Measurements from ENCODE around the gene CLEC17A.
"Not testable (repeated sequence)": the region's sequence is repeated elsewhere in the genome, so short reads cannot be mapped to it uniquely, and the experiment has no call there.

Gene CLEC17A

DNA sequence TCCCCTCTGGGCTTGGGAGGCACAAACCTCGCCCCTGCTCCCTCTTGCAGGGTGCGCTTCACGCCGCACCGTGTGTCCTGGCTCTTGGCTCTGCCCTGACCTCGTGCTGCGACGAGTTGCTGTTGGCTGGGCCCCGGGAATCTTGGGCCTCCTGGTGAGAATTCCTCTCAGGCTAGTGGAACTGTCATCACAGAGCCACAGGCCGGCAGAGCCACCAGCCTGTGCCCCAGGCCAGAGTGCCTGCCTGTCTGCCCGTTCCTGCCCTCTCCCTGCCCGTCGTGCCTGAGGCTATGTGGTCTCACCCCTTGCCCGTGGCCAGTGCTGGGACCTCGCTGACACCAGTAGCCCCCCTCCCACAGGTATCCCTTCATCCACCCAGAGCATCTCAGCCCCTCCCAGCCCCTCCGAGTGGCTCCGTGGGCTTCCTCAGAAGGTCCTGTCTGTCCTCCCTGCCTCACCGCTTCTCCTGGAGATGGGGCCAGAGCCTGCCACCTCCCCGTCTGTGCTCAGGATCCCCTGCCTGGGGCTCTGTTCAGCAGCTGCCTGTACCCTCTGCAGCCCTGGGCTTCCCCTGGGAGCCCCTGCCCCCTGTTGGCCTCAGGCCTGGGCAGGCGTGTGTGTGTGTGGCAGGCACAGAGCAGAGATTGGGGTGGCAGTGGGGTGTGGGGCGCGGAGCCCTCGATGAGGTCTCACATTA, 24.4 kb upstream of the CLEC17A start:
- DNase-seq (ENCODE audit: low read depth in 2 of 3, low spot score in 2 of 3), result no peak

DNA sequence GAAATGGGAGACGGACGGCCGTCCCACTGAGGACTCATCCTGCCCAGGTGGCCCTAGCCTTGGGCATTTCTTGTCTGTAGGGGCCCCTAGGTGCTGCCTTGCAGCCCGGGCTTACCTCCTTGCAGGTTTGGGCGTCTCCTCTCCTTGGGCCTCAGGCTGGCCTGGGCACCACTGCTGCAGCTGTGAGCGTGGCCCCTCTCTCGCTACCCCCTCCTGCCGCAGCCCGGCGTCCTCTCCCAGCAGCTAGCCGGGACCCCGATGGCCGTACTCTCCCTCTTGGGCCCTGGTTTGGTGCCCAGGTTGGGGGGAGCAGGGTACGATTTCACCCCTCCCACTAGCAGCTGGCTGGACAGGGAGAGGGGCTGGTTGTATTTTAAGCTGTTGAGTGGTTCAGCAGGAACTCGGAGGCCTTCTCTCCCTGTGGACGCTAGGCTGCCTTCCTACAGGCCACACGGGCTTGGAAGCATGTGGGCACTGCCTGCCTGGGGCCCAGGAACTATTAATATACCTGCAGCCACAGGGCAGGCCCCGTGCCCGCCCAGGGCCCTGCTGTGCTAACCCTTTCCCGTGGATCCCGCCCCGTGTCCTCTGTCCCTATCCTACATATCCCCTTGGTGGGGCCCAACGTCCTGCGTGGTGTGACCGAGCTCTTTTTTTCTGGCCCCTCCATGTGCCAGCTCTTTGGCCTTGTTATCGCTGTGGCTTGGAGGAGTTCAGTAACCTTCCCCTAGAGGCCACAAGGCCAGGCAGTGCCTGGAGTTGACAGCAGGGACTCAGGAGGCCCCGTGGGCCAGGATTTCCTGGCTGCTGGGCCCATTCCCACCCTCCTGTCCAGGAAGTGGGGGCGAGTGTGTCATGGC, 22.7 kb upstream of the CLEC17A start:
- DNase-seq (ENCODE audit: low read depth in 2 of 3, low spot score in 2 of 3), result no peak

DNA sequence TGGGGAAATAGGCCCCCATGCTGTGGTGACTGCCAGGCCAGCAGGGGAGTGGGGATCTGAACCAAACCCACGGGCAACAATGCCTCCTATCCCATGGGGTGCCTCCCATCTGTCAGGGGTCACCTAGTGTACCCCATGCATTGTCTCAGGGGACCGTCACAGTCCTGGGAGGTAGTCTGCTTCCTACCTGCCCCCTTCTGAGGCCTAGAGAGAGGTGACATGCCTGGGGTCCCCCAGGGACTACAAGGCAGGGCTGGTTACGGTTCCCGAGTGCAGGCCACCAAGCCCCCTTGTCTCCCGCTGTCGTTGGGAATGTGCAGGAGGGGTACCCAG, 22.1 kb upstream of the CLEC17A start:
- DNase-seq (ENCODE audit: low read depth in 2 of 3, low spot score in 2 of 3), result no peak

DNA sequence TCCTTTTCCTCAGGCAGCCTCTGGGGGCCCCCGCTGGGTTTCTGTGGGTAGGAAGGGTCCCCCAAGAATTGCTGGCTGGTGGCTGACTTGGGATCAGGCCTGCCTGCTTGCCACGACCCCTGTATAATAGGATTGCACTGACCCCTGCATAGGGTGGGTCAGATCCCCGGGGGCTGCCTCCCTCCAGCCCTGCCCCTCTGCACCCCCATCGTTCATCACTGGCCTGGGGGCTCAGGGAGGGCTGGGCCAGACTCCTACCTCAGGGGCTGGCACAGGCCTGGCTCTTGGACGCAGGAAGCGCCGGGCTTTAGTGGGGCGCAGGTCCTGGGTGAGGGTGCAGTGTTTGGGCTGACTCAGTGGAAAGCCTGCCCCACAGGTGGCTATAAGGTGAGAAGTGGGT, 21.6 kb upstream of the CLEC17A start:
- DNase-seq (ENCODE audit: low read depth in 2 of 3, low spot score in 2 of 3), result no peak

GRCh38 chr19:14561847-14562351, 21.0 kb upstream of the CLEC17A start:
- DNase-seq (ENCODE audit: low read depth in 2 of 3, low spot score in 2 of 3), result no peak

DNA sequence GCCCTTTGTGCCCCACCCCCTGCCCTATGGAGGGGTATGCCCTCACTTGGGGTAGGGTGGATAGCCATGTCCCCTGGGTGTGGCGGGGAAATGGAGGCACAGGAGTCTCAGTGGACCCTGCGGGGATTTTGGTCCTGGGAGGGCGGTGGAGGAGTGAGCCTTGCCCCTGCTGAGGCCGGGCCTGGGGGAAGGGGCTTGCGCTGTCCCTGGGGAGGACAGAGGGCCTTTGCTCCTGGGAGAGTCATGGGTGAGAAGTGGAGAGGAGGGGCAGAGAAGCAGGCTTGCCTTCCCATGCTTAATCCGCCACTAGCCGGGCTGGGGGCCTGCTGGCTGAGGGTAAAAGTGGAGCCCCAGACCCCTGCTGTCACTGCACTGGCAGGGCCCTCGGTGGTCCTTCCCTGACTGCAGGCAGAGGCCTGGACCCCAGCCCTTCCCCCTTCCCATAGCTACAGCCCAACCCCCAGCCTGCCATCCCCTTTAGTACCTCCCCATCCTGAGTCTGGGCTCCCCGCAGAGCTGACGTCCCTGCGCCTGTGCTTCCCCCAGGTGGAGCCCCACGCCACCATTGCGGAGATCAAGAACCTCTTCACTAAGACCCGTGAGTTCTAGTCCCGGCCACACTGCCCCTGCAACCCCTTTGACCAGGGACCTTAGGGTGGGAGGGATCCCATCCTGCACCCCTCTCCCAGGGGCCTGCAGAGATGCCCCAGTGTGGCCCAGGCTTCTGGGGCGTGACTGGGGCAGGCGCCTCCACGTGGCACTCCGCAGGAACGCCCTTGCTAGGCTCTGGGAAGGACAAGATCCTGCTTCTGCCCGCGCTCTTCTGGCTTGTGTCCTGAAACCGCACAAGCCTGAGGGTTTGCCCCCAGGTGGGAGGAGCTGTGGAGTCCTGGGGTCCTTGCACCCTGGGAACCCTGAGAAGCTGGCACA, 20.0 kb upstream of the CLEC17A start:
- no peak for DNase-seq (ENCODE audit: low read depth in 2 of 3, low spot score in 2 of 3)

GRCh38 chr19:14563590-14563926, 19.3 kb upstream of the CLEC17A start:
- no peak for DNase-seq (ENCODE audit: low read depth in 2 of 3, low spot score in 2 of 3)

DNA sequence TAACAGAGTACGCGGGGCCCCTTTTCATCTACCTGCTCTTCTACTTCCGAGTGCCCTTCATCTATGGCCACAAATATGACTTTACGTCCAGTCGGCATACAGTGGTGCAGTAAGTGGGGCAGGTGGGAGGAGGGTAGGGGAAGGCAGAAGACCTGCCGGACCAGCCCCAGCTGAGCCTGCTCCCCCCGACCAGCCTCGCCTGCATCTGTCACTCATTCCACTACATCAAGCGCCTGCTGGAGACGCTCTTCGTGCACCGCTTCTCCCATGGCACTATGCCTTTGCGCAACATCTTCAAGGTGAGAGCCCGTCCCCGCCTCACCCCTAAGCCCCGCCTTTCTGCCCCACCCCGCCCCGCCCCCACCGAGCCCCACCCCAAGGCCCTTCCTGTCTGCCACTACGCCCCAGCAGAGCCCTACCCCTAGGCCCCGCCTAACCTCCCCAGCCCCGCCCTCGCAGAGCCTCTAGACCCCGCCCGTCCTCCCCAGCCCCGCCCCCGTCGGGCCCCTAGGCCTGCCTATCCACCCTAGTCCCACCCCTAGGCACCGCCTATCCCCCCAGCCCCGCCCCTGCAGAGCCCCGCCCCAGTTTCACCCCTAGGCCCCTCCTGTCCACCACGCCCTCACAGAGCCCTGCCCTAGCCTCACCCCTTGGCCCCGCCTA, 18.8 kb upstream of the CLEC17A start:
- peak in 1 of 3 experiments; percentile 42 for DNase-seq (ENCODE audit: low read depth in 2 of 3, low spot score in 2 of 3)

DNA sequence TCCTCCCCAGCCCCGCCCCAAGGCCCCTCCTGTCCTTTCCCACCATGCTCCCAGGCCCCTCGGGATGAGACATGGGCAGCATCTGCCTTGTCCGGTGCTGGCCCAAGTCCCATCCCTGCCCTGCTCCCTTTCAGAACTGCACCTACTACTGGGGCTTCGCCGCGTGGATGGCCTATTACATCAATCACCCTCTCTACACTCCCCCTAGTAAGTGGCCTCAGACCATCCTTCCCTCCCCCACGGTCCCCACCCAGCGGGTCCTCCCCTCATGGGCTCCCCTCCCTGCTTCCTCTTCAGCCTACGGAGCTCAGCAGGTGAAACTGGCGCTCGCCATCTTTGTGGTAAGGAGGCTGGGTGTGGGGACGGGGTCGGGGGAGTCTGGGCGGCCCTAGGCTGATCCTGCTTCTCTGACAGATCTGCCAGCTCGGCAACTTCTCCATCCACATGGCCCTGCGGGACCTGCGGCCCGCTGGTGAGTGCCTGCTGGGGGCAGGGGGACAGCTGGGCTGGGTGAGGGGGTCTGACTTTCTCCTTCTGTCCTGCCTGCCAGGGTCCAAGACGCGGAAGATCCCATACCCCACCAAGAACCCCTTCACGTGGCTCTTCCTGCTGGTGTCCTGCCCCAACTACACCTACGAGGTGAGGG, 18.1 kb upstream of the CLEC17A start:
- not testable (repeated sequence) for DNase-seq (ENCODE audit: low read depth in 2 of 3, low spot score in 2 of 3)

GRCh38 chr19:14565298-14565679, 17.6 kb upstream of the CLEC17A start:
- DNase-seq (ENCODE audit: low read depth in 2 of 3, low spot score in 2 of 3), result no peak

DNA sequence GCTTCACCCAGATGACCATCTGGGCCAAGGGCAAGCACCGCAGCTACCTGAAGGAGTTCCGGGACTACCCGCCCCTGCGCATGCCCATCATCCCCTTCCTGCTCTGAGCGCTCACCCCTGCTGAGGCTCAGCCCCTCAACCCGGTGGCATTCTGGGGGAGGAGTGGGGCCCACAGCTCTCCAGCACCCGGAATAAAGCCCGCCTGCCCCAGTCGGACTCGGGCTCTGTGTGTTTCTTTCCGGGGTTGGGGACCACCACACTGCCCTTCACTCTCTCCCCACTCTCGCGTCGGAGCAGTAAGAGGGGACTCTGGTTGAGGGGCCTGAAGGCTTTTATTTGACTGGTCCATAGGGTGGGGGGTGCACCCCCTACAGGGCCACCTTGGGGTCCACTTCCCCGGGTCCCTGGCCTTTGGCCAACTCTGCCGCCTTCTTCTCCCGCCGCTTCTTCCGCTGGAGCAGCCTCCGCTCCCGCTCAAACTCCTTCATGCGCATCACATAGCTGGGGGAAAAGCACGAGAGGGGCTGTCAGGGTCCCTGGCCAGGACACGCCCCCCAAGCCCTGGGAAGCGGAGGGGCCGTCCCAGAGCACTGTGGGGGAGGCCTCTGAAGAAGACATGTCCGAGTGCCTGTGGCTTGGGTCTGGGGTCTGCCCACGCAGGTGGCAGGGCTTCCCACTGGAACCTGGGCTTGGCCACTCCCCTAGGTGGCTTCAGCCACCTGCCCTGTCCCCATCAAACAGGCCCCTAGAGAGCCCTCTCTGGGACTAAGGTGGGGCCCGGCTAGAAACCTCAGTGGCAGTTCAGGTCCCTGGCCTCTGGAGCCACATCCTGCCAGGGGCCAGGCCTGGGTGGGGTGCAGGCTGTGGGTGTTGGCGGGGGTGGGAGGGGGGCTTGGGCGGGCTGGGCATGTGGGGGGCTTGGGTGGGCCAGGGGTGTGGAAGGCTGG, 16.8 kb upstream of the CLEC17A start:
- DNase-seq (ENCODE audit: low read depth in 2 of 3, low spot score in 2 of 3), result no peak

- no peak for DNase-seq (ENCODE audit: low read depth in 2 of 3, low spot score in 2 of 3)
These were observed 16.2 kb upstream of the CLEC17A start for GRCh38 chr19:14566712-14567077.

GRCh38 chr19:14567079-14567478, 15.8 kb upstream of the CLEC17A start:
- DNase-seq (ENCODE audit: low read depth in 2 of 3, low spot score in 2 of 3), result no peak

DNA sequence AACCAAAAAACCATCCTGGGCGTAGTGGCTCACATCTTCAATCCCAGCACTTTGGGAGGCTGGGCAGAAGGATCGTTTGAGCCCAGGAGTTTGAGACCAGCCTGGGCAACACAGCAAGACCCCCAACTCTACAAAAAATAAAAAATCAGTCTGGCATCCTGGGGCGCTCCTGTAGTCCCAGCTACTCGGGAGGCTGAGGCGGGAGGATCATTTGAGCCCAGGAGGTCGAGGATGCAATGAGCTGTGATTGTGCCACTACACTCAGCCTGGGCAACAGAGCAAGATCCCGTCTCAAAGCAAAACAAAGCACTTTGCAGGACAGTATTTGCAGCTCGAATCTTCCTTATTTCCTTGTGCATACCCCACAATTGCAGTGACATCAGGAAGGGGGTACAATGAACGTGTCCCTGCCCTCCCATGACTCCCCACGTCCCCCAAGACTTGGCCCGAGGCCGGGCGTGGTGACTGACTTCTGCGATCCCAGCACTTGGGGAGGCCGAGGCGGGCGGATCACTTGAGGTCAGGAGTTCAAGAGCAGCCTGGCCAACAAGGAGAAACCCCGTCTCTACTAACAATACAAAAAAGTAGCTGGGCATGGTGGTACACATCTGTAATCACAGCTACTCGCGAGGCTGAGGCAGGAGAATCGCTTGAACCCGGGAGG, 11.9 kb upstream of the CLEC17A start:
- DNase-seq (ENCODE audit: low read depth in 2 of 3, low spot score in 2 of 3), result no peak

GRCh38 chr19:14571695-14572490, 11.0 kb upstream of the CLEC17A start, which contains the start of gene NDUFB7:
Gene NDUFB7 (minus strand): TSS chr19:14572066. CDS start chr19:14572000, 66 bp downstream.
- DNase-seq (ENCODE audit: low read depth in 2 of 3, low spot score in 2 of 3), result peak; percentile 67 to 83 (median 76)

DNA sequence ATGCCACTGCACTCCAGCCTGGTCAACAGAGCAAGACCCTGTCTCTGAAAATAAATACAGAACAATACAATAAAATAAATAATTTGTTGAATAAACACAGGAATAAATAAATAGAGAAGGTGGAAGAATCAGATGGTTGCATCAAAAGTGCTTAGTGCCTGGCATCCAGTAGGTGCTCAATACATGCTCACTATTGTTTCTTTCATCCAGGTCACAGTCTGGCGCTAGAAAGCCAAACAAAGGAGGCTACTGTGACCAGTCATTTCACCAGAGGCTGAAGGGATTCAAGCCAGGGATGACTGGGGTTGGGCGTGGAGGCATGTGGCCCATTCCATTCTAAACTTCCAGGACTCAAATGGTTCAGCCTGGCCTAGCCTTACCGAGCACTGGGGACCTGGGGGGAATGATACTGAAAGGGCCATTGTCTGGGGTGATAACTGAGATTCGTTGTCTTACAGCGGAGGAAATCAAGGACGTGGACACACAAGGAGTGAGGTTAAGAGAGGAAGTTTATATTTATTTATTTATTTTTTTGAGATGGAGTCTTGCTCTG, 7.4 kb upstream of the CLEC17A start:
- no peak for DNase-seq (ENCODE audit: low read depth in 2 of 3, low spot score in 2 of 3)

DNA sequence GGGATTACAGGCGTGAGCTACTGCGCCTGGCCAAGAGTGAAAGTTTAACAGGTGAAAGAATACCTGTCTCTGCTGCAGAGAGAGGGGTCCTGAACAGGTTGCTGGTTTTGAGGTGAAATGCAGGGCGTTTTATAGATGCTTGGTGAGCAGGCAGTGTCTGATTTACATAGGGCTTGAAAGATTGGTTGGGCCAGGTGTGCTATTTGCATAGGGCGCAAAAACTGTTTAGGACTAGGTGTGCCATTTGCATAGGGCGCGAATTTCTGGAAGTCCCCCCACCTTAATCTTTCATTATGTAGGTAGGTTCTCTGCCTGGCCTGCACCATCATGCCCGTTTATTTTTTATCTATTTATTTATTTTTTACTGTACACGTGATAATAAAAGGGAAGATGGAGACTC, 6.5 kb upstream of the CLEC17A start:
- no peak for DNase-seq (ENCODE audit: low read depth in 2 of 3, low spot score in 2 of 3)

DNA sequence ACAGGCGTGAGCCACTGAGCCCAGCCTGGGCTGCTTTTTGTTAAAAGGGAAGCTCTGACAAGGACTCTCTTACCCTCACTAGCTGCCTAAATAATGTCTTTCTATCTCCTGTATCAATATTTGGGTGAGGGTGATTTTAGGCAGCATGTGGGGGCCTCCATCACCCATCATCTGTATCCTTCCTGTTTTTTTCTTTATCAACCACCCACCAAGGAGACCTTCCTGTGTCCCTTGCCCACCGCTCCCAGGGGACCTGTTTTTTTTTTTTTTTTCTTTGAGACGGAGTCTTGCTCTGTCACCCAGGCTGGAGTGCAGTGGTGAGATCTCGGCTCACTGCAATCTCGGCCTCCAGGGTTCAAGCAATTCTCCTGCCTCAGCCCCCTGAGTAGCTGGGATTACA, 5.6 kb upstream of the CLEC17A start:
- DNase-seq (ENCODE audit: low read depth in 2 of 3, low spot score in 2 of 3), result no peak
